SK-N-SH treated with all-trans-retinoic acid at 6 μM for 48 hours (cell line): ENCODE measurements around the gene LRRC4B.

Experiments
- GLIS3 ChIP-seq: fragments of 250-450 bp; sonication (Bioruptor Pico); IDR thresholded peaks from 2 replicates; pipeline ENCODE4 v1.5.0; 2020; ENCODE audit warnings: mild to moderate bottlenecking, moderate library complexity
- OSR1 ChIP-seq: fragments of 250-450 bp; sonication (Bioruptor Pico); IDR thresholded peaks from 2 replicates; pipeline ENCODE4 v1.8.0; 2022; ENCODE audit warnings: moderate library complexity, mild to moderate bottlenecking, inconsistent platforms
- RARB ChIP-seq: fragments of 250-450 bp; sonication (Bioruptor Pico); IDR thresholded peaks from 2 replicates; pipeline ENCODE4 v1.8.0; 2021; ENCODE audit warnings: mild to moderate bottlenecking, moderate library complexity
- TOX ChIP-seq: fragments of 250-450 bp; sonication (Bioruptor Pico); IDR thresholded peaks from 2 replicates; pipeline ENCODE4 v1.8.0; 2021; ENCODE audit warnings: mild to moderate bottlenecking, moderate library complexity, borderline replicate concordance
- ZNF565 ChIP-seq: fragments of 450-650 bp; formaldehyde crosslinking; conservative IDR thresholded peaks from 2 replicates; pipeline ENCODE4 v1.5.0; 2020; ENCODE audit warnings: low read depth, mild to moderate bottlenecking, moderate library complexity
- TF ChIP-seq, protein P1 (sequence below): fragments of 250-450 bp; sonication (Bioruptor Pico); IDR thresholded peaks from 2 replicates; pipeline ENCODE4 v1.5.1; 2021; ENCODE audit warnings: mild to moderate bottlenecking, moderate library complexity
- TF ChIP-seq, protein P2 (sequence below): fragments of 250-450 bp; sonication (Bioruptor Pico); IDR thresholded peaks from 2 replicates; pipeline ENCODE4 v1.8.0; 2020; ENCODE audit warnings: mild to moderate bottlenecking, moderate library complexity, borderline replicate concordance
- TF ChIP-seq, protein P3 (sequence below): fragments of 250-450 bp; sonication (Bioruptor Pico); IDR thresholded peaks from 2 replicates; pipeline ENCODE4 v1.5.1; 2020; ENCODE audit warnings: low read depth, mild to moderate bottlenecking, moderate library complexity

DNA sequence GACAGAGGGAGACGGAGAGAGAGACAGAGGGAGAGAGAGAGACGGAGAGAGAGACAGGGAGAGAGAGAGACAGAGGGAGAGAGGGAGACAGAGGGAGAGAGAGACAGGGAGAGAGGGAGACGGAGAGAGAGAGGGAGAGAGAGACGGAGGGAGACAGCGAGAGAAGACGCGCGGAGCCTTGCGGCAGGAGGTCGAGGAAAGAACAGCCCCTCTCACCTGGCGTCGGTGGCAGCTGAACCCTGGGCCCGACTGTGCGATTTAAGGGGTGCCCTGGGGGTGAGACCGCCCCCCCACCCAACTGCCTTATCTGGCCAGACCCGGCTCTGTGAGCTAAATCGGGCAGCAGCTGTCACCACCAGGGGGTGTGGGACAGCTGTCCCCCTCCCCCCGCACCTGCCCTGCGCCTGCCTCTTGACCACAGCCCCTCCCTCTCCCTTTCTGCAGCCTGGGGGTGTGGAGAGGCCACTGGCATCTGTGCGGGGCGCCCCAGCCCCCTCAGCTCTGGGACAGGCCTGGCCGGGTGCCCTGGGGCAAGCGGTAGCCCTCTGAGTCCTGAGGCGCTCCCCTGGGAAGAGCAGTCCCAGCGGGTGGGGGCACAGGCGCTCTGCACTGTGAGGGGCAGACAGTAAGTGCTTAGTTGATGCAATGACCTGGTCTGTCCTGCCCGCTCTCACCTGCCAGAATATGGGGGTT is 68.0 kb downstream of the LRRC4B start:
- no peak for TF ChIP-seq RARB (CRISPR knock-in tag)
- TF ChIP-seq, protein P1, sequence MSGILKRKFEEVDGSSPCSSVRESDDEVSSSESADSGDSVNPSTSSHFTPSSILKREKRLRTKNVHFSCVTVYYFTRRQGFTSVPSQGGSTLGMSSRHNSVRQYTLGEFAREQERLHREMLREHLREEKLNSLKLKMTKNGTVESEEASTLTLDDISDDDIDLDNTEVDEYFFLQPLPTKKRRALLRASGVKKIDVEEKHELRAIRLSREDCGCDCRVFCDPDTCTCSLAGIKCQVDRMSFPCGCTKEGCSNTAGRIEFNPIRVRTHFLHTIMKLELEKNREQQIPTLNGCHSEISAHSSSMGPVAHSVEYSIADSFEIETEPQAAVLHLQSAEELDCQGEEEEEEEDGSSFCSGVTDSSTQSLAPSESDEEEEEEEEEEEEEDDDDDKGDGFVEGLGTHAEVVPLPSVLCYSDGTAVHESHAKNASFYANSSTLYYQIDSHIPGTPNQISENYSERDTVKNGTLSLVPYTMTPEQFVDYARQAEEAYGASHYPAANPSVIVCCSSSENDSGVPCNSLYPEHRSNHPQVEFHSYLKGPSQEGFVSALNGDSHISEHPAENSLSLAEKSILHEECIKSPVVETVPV (CRISPR knock-in tag): no peak
- no peak for TF ChIP-seq TOX (CRISPR knock-in tag)
- no peak for TF ChIP-seq OSR1
- TF ChIP-seq, protein P2, sequence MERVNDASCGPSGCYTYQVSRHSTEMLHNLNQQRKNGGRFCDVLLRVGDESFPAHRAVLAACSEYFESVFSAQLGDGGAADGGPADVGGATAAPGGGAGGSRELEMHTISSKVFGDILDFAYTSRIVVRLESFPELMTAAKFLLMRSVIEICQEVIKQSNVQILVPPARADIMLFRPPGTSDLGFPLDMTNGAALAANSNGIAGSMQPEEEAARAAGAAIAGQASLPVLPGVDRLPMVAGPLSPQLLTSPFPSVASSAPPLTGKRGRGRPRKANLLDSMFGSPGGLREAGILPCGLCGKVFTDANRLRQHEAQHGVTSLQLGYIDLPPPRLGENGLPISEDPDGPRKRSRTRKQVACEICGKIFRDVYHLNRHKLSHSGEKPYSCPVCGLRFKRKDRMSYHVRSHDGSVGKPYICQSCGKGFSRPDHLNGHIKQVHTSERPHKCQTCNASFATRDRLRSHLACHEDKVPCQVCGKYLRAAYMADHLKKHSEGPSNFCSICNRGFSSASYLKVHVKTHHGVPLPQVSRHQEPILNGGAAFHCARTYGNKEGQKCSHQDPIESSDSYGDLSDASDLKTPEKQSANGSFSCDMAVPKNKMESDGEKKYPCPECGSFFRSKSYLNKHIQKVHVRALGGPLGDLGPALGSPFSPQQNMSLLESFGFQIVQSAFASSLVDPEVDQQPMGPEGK: no peak; the same call in 1 of the 2 replicates
- no peak for TF ChIP-seq ZNF565 (CRISPR knock-in tag)
- TF ChIP-seq GLIS3 (CRISPR knock-in tag): no peak
- TF ChIP-seq, protein P3, sequence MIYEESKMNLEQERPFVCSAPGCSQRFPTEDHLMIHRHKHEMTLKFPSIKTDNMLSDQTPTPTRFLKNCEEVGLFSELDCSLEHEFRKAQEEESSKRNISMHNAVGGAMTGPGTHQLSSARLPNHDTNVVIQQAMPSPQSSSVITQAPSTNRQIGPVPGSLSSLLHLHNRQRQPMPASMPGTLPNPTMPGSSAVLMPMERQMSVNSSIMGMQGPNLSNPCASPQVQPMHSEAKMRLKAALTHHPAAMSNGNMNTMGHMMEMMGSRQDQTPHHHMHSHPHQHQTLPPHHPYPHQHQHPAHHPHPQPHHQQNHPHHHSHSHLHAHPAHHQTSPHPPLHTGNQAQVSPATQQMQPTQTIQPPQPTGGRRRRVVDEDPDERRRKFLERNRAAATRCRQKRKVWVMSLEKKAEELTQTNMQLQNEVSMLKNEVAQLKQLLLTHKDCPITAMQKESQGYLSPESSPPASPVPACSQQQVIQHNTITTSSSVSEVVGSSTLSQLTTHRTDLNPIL: no peak
